HEK293 (cell line): ENCODE measurements around the gene DDX51.

ENCODE experiments used
- CTCF ChIA-PET: fragments of 350-600 bp; formaldehyde crosslinking; extraction: SDS; loops from one replicate; lab custom pipeline; 2021; ENCODE audit warnings: antibody characterized with exemption; lab: Yijun Ruan, JAX
- POLR2A ChIA-PET: fragments of 300-600 bp; formaldehyde crosslinking; extraction: SDS; loops from one replicate; lab custom pipeline; 2020; ENCODE audit warnings: antibody characterized with exemption, inconsistent platforms; lab: Yijun Ruan, JAX
- H3K27ac ChIP-seq: fragments of 200-500 bp; sonication (Bioruptor generic); 2 replicates; pipeline ENCODE4 v1.5.1; 2014; ENCODE audit warnings: low read depth, low read length, control low read depth, inconsistent platforms; ENCODE audit errors: extremely low read depth
- H3K36me3 ChIP-seq, 2 experiments: fragments of 200-500 bp in 1 of 2; sonication (Bioruptor generic) in 1 of 2; 1 replicate in 1 of 2; 2 replicates in 1 of 2; pipeline ENCODE4 v1.5.1; 2014 to 2017; ENCODE audit warnings: inconsistent platforms in 2 of 2, low read length in 2 of 2; ENCODE audit not compliant: control insufficient read depth in 2 of 2, insufficient read depth in 1 of 2
- H3K4me1 ChIP-seq: fragments of 200-500 bp; sonication (Bioruptor generic); 2 replicates; pipeline ENCODE4 v1.5.1; 2014; ENCODE audit warnings: mild to moderate bottlenecking, low read length, inconsistent platforms; ENCODE audit not compliant: control insufficient read depth, insufficient read depth
- H3K4me3 ChIP-seq: 2 replicates; pipeline ENCODE4 v1.5.1; 2011; ENCODE audit warnings: low read depth, mild to moderate bottlenecking, control low read depth, low read length, moderate library complexity
- H3K9me3 ChIP-seq: fragments of 200-500 bp; sonication (Bioruptor generic); 2 replicates; pipeline ENCODE4 v1.5.1; 2014; ENCODE audit warnings: low read depth, low read length, inconsistent platforms; ENCODE audit not compliant: control insufficient read depth, insufficient read depth
- ZNF146 ChIP-seq: fragments of 450-650 bp; formaldehyde crosslinking; IDR thresholded peaks from 2 replicates; pipeline ENCODE4 v1.5.1; 2016; ENCODE audit warnings: missing biosample characterization, missing genetic modification characterization
- ZNF16 ChIP-seq: fragments of 450-650 bp; formaldehyde crosslinking; IDR thresholded peaks from 2 replicates; pipeline ENCODE4 v1.5.1; 2016; ENCODE audit warnings: low read depth, missing biosample characterization, missing genetic modification characterization

Gene DDX51

GRCh38 chr12:132089407-132089910 is 54.7 kb downstream of the DDX51 start:
- POLR2A ChIA-PET = no interaction called here
- no peaks in the 10 kb centered on the region for H3K9me3 ChIP-seq
- CTCF ChIA-PET = interaction anchor here (0.7 kb wide), 1 partner anchor 121 kb away, joined by 3 read pairs; no protein-coding TSS in a partner anchor
- no peak overlapping the region for H3K27ac ChIP-seq
- peaks cover 16 to 46% of the 10 kb centered on the region in 2 experiments for H3K36me3 ChIP-seq
- H3K4me1 ChIP-seq = no peaks in the 10 kb centered on the region
- TF ChIP-seq ZNF16 (tag by site-specific recombination) (no peak), ZNF146 (tag by site-specific recombination) (peak; percentile 82)
- TF ChIP-seq, all 188 proteins: peak for 1
- no peak overlapping the region for H3K4me3 ChIP-seq
